ENCODE results near the gene RASL11B. TPM values are rescaled to one million over a fixed set of nuclear protein-coding genes. Genes with fewer than 3 reads are reported as not detected.

Gene RASL11B
- total RNA-seq, 1 experiment from 2014 or later, result 30.0 TPM

DNA sequence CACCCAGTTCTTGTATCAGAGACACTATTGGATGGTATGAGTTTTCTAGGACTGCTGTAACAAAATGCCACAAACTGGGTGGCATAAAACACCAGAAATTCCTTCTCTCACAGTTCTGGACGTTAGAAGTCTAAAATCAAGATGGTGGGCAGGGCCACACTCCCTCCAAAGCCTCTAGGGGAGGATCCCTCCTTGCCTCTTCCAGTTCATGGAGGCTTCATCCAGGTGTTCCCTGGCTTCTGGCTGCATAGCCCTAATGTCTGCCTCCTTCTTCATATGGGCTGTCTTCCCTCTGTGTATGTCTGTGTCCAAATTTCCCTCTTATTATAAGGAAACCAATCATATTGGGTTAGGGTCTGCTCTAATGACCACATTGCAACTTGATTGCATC, 38.4 kb upstream of the RASL11B start:
- H3K9ac ChIP-seq (ENCODE audit: extremely low read depth, insufficient read length, low read length), result no peak overlapping the region
- no peaks in the 10 kb centered on the region for H3K23me2 ChIP-seq (ENCODE audit: insufficient read length, low read depth, low read length, poor library complexity, severe bottlenecking)
- H4K20me1 ChIP-seq (ENCODE audit: control insufficient read depth, insufficient read depth, insufficient read length), result no peaks in the 10 kb centered on the region
- no peak overlapping the region for H2BK20ac ChIP-seq (ENCODE audit: low read depth, low read length, poor library complexity, severe bottlenecking)
- no peak overlapping the region for H3K23ac ChIP-seq (ENCODE audit: insufficient read length, low read depth, low read length)
- H3K36me3 Mint-ChIP-seq (ENCODE audit: insufficient read depth in 1 of 3, low read depth in 3 of 3), result peaks cover 0 to 4% (median 0%) of the 10 kb centered on the region in 3 experiments; a peak in 3 of 7 replicates
- H3K4me1 Mint-ChIP-seq, result peaks cover 7 to 12% of the 10 kb centered on the region in 2 experiments
- no peak overlapping the region for H2BK12ac ChIP-seq (ENCODE audit: insufficient read length, low read depth, low read length)
- DNase-seq, result no peak
- H3K27ac ChIP-seq (ENCODE audit: insufficient read length, low read depth, low read length), result no peak overlapping the region
- H3K27me3 ChIP-seq (ENCODE audit: insufficient read depth, low read length), result no peaks in the 10 kb centered on the region
- H3K56ac ChIP-seq (ENCODE audit: insufficient read length, low read depth, low read length), result no peak overlapping the region
- no peak overlapping the region for H2AFZ ChIP-seq (ENCODE audit: low read length)
- H4K91ac ChIP-seq (ENCODE audit: insufficient read length, low read depth, low read length), result no peak overlapping the region
- no CpG with 5 or more reads among the region's 1 CpG for WGBS (ENCODE audit: extremely low coverage, insufficient read length, low lambda C conversion rate)
- H3K18ac ChIP-seq (ENCODE audit: insufficient read length, low read depth, low read length), result no peak overlapping the region
- no peak overlapping the region for H3T11ph ChIP-seq (ENCODE audit: low read length)
- no peak overlapping the region for H3K4me3 Mint-ChIP-seq
- no peak overlapping the region for H4K8ac ChIP-seq (replicated peaks; ENCODE audit: insufficient read length, low read depth, low read length)
- no peak overlapping the region for H3K4ac ChIP-seq (ENCODE audit: low read depth, low read length)
- H3K9me3 ChIP-seq (ENCODE audit: control insufficient read depth, low read depth, low read length), result no peaks in the 10 kb centered on the region
- H2BK120ac ChIP-seq (ENCODE audit: low read depth, low read length, poor library complexity, severe bottlenecking), result no peak overlapping the region
- H3K4me2 ChIP-seq (ENCODE audit: insufficient read depth, insufficient read length, low read length), result no peak overlapping the region
- no peak overlapping the region for H4K5ac ChIP-seq (ENCODE audit: insufficient read length, low read depth, low read length)
- H3K79me1 ChIP-seq (ENCODE audit: insufficient read depth, low read depth, low read length, poor library complexity, severe bottlenecking), result no peaks in the 10 kb centered on the region
- no peak overlapping the region for H3K14ac ChIP-seq (ENCODE audit: insufficient read depth, low read length)
- no peaks in the 10 kb centered on the region; the same call in 1 of the 2 replicates for H3K4me1 ChIP-seq (ENCODE audit: insufficient read depth, low read length)
- H3K27ac Mint-ChIP-seq, result no peak overlapping the region
- TF ChIP-seq CTCF (conservative IDR thresholded peaks at IDR 0.05), result no peak
- H3K9me3 Mint-ChIP-seq, result peaks cover 0 to 7% of the 10 kb centered on the region in 2 experiments; a peak in 1 of 5 replicates
- no peak overlapping the region for H2BK5ac ChIP-seq (ENCODE audit: insufficient read length, low read length)
- H3K79me2 ChIP-seq (ENCODE audit: insufficient read depth, low read length), result no peaks in the 10 kb centered on the region
- no peak overlapping the region for H2AK5ac ChIP-seq (ENCODE audit: insufficient read length, low read length)
- H2BK15ac ChIP-seq (ENCODE audit: low read depth, low read length), result no peak overlapping the region
- H3K27me3 Mint-ChIP-seq (ENCODE audit: low read depth), result no peaks in the 10 kb centered on the region; the same call in 1 of the 2 replicates

Measured in H9 (cell line).